ENCODE data around the gene SOCS3.

The SOCS3 gene

DNA sequence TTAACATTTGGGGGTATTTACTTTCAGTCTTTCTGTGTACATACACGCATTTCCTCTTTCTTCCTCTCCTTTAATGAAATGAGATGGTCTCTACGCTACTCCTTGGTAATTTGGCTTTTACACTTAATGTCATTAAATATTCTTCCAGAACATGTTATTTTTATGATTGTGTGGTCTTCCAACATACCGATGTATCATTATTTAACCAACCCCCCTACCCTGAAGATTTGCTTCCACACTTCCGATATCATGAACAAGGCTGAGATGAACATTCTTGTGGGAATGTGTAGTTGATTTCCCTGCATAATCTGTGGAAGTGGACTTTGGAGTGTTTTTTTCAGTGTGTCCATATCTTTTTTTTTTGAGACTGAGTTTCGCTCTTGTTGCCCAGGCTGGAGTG lies 16.3 kb upstream of the SOCS3 start:
- Histone ChIP-seq H3K79me2 (ENCODE audit: low read length) (peaks cover 28% of the 10 kb centered on the region), H3K9me2 (replicated peaks; ENCODE audit: insufficient read depth, low read length) (no peaks in the 10 kb centered on the region), H3K9me3 (replicated peaks; ENCODE audit: insufficient read depth, low read length) (no peaks in the 10 kb centered on the region), H3K27me3 (replicated peaks; ENCODE audit: insufficient read depth, low read length) (peaks cover 41% of the 10 kb centered on the region), H3F3A (ENCODE audit: insufficient read depth, low read length) (no peaks in the 10 kb centered on the region), H2AFZ (ENCODE audit: low read length) (no peak overlapping the region), H3K9ac (ENCODE audit: low read length) (no peak overlapping the region), H3K36me3 (replicated peaks; ENCODE audit: insufficient read depth, low read length) (no peaks in the 10 kb centered on the region), H3K4me1 (ENCODE audit: low read length) (no peaks in the 10 kb centered on the region; the same call in 1 of the 2 replicates), H3K4me2 (ENCODE audit: low read depth, low read length) (no peak overlapping the region), H3K4me3 (ENCODE audit: low read length) (no peak overlapping the region), H3K27ac (ENCODE audit: low read length) (no peak overlapping the region), H4K20me1 (ENCODE audit: insufficient read depth, low read length) (no peaks in the 10 kb centered on the region)
- TF ChIP-seq EZH2 (optimal IDR thresholded peaks at IDR 0.05; ENCODE audit: low read depth, low read length), result no peak
- TF ChIP-seq, protein P1, sequence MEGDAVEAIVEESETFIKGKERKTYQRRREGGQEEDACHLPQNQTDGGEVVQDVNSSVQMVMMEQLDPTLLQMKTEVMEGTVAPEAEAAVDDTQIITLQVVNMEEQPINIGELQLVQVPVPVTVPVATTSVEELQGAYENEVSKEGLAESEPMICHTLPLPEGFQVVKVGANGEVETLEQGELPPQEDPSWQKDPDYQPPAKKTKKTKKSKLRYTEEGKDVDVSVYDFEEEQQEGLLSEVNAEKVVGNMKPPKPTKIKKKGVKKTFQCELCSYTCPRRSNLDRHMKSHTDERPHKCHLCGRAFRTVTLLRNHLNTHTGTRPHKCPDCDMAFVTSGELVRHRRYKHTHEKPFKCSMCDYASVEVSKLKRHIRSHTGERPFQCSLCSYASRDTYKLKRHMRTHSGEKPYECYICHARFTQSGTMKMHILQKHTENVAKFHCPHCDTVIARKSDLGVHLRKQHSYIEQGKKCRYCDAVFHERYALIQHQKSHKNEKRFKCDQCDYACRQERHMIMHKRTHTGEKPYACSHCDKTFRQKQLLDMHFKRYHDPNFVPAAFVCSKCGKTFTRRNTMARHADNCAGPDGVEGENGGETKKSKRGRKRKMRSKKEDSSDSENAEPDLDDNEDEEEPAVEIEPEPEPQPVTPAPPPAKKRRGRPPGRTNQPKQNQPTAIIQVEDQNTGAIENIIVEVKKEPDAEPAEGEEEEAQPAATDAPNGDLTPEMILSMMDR (IDR thresholded peaks at IDR 0.05; ENCODE audit: low read length), result no peak
- TF ChIP-seq EZH2phosphoT487 (IDR thresholded peaks at IDR 0.05; ENCODE audit: low read length), result no peak
- no peak for DNase-seq

DNA sequence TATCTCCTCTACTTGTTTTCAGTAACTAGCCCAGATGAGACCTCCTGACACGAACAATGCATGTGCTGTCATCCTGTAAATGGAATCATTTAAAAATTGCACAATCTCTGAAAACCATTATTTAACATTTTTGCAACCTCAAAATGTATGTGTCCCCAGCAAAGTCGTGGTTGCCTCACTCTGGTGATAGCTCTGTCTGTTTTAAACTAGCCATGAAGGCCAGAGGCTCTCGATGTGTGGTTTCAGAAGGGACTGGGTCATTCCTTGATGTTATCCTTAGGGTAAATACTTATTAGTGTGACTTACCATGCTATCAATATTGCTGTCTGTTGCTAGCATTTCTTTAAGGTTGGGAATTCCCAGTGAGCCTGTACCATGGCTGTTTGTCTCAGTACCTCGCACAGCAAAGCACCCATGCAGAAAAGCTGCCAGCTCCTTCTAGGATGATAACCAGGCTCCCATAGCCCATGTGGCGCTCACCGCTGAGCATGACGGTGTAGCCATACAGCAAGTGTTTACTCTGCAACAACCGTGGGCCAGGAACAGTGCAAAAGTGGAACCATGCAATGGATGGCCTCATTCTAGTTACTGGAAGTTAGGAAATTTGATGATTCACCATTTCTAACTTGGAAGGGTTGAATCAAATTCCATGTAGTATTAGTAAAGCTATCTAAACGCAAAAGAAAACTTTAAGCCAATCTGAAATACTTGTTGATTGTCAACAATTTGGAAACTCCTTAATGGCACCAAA lies 15.7 kb upstream of the SOCS3 start:
- H3K9me2 ChIP-seq (replicated peaks; ENCODE audit: insufficient read depth, low read length), result no peaks in the 10 kb centered on the region
- peaks cover 22% of the 10 kb centered on the region for H3K79me2 ChIP-seq (ENCODE audit: low read length)
- H3K36me3 ChIP-seq (replicated peaks; ENCODE audit: insufficient read depth, low read length), result no peaks in the 10 kb centered on the region
- no peaks in the 10 kb centered on the region; the same call in 1 of the 2 replicates for H3K4me1 ChIP-seq (ENCODE audit: low read length)
- no peaks in the 10 kb centered on the region for H3F3A ChIP-seq (ENCODE audit: insufficient read depth, low read length)
- no peaks in the 10 kb centered on the region for H3K9me3 ChIP-seq (replicated peaks; ENCODE audit: insufficient read depth, low read length)
- TF ChIP-seq EZH2 (optimal IDR thresholded peaks at IDR 0.05; ENCODE audit: low read depth, low read length) (no peak), EZH2phosphoT487 (IDR thresholded peaks at IDR 0.05; ENCODE audit: low read length) (no peak)
- TF ChIP-seq, protein P1 (IDR thresholded peaks at IDR 0.05; ENCODE audit: low read length), result no peak
- no peak overlapping the region for H3K4me3 ChIP-seq (ENCODE audit: low read length)
- H3K27me3 ChIP-seq (replicated peaks; ENCODE audit: insufficient read depth, low read length), result peaks cover 47% of the 10 kb centered on the region
- no peak overlapping the region for H3K4me2 ChIP-seq (ENCODE audit: low read depth, low read length)
- no peak overlapping the region for H3K27ac ChIP-seq (ENCODE audit: low read length)
- H2AFZ ChIP-seq (ENCODE audit: low read length), result no peak overlapping the region
- H4K20me1 ChIP-seq (ENCODE audit: insufficient read depth, low read length), result no peaks in the 10 kb centered on the region
- no peak for DNase-seq
- H3K9ac ChIP-seq (ENCODE audit: low read length), result no peak overlapping the region

DNA sequence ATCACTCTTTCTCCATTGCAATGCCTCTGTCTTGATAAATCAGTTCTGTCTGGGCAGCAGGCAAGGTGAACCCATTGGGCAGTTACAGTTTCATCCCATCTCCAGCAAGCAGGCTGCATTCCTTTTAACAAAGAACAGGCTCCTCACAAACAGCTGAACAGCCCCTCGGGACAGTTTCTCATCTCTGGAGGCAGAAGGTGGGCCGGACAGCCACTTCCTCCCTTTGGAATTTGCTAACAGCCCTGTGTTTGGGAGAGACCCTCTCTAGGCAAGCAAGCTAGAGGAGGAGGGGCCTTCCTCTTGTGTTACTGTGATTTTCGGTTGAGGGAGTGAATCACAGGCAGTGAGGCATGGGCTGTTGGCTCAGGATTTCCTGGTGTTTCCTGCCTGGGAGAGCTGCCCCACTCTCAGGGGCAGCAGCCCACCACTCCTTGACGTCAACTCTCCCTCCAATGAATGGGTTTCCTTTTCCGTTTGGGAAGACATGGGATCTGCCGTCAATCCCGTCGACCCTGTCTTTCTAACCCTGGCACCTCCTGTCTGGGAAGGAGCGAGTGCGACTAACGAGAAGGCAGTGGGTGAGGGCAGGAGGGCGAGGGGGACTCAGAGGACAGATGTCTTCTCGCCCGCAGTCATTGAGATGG lies 14.9 kb upstream of the SOCS3 start:
- Histone ChIP-seq H3K4me1 (ENCODE audit: low read length) (no peaks in the 10 kb centered on the region; the same call in 1 of the 2 replicates), H3K27me3 (replicated peaks; ENCODE audit: insufficient read depth, low read length) (peaks cover 55% of the 10 kb centered on the region), H3K9me2 (replicated peaks; ENCODE audit: insufficient read depth, low read length) (no peaks in the 10 kb centered on the region), H3K9ac (ENCODE audit: low read length) (no peak overlapping the region), H3F3A (ENCODE audit: insufficient read depth, low read length) (no peaks in the 10 kb centered on the region), H3K79me2 (ENCODE audit: low read length) (peaks cover 14% of the 10 kb centered on the region), H3K36me3 (replicated peaks; ENCODE audit: insufficient read depth, low read length) (no peaks in the 10 kb centered on the region), H3K4me2 (ENCODE audit: low read depth, low read length) (no peak overlapping the region), H3K27ac (ENCODE audit: low read length) (no peak overlapping the region), H4K20me1 (ENCODE audit: insufficient read depth, low read length) (no peaks in the 10 kb centered on the region), H3K4me3 (ENCODE audit: low read length) (no peak overlapping the region), H3K9me3 (replicated peaks; ENCODE audit: insufficient read depth, low read length) (no peaks in the 10 kb centered on the region), H2AFZ (ENCODE audit: low read length) (no peak overlapping the region)
- no peak for TF ChIP-seq EZH2 (optimal IDR thresholded peaks at IDR 0.05; ENCODE audit: low read depth, low read length)
- TF ChIP-seq EZH2phosphoT487 (IDR thresholded peaks at IDR 0.05; ENCODE audit: low read length), result no peak
- TF ChIP-seq, protein P1 (IDR thresholded peaks at IDR 0.05; ENCODE audit: low read length), result no peak
- DNase-seq, result no peak
